DLD1 (cell line): ENCODE measurements around the gene LRRTM3.

Experiments used
- in situ Hi-C: cut with HindIII; loops from 2 replicates; pipeline ENCODE4 v1.10.0; 2017; ENCODE audit warnings: low sequenced_read_pairs

Gene LRRTM3

GRCh38 chr10:67112765-67113164, 186.9 kb downstream of the LRRTM3 start:
- in situ Hi-C loops, result no loop called here

DNA sequence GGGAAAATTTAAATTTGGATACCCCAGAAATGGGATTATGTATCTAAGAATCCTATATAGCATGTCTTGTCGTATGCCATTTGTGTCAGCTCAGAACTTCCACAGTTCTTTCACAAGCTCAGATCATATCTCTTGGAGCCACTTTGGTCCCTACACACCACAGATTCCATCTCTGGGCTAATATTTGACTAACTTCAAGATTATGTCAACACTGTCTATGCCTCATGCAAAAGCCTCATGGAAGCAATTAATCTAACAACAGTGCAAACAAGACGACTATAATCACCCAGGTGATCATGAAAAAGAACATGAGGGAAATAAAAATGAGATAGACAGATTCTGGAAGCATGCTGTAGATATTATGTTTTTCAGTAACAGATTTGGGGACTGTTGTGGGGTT, 189.1 kb downstream of the LRRTM3 start:
- in situ Hi-C loops, result no loop called here

- in situ Hi-C loops, result no loop called here
These were observed 190.1 kb downstream of the LRRTM3 start for GRCh38 chr10:67115972-67116371.

- in situ Hi-C loops, result no loop called here
These were observed 193.8 kb downstream of the LRRTM3 start for GRCh38 chr10:67119651-67120050.

DNA sequence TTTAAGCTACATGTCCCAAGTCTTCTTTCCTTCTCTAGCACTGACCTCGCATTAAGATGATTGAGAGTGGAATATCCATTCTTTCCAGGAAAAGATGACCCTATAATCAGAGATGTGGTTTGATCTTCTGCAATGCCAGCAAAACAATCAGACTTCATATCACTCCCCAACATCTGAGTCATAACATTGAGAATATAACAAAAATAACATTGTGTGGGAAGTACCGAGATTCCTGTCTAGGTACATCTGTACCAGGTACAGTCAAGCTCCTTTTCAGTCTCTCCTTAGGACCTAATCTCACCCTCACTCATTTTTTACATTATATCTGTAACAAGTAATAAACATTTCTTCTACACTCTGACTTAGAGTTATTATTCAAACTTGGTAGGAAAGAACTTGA, 201.6 kb downstream of the LRRTM3 start:
- in situ Hi-C loops, result no loop called here

GRCh38 chr10:67140641-67141040, 214.8 kb downstream of the LRRTM3 start:
- in situ Hi-C loops, result no loop called here

- in situ Hi-C loops, result no loop called here
These were observed 215.5 kb downstream of the LRRTM3 start for GRCh38 chr10:67141300-67141699.

DNA sequence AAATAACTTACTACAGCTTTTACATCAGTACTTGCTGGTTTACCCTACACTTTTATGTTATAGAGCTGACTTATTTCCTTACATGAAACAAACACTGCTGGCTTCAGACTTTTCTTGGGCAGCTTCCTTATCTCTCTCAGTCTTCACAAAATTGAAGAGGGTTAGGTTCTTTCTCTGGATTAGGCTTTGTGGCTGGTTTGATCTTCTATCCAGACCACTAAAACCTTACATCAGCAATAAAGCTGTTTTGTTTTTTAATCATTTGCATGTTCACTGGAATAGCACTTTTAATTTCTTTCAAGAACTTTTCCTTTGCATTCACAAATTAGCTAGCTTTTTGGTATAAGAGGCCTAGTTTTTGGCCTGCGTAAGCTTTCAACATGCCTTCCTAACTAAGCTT, 218.7 kb downstream of the LRRTM3 start:
- in situ Hi-C loops, result no loop called here
